IMR-90 (cell line): ENCODE measurements around the gene PCSK6. TPM values are rescaled to one million over a fixed set of nuclear protein-coding genes. Genes with fewer than 3 reads are reported as not detected.

Experiments
- polyA plus RNA-seq, 3 experiments: library from polyadenylated mRNA; depleted of rRNA; stranded (reverse); fragments of >200 nt; gene quantifications; 2 replicates each; pipeline ENCODE4 v1.2.3, GENCODE V29; 2012; ENCODE audit warnings: low replicate concordance in 1 of 3
- total RNA-seq: library from RNA; depleted of rRNA; stranded (reverse); fragments of >200 nt; gene quantifications from 2 replicates; pipeline ENCODE4 v1.2.3, GENCODE V29; 2012; rRNA removed
- TF ChIP-seq, protein P1 (sequence below): conservative IDR thresholded peaks from 2 replicates; pipeline ENCODE4 v1.5.1; 2012; ENCODE audit warnings: mild to moderate bottlenecking, low read depth, low read length, improper control_type of control experiment

Gene PCSK6
- total and polyA plus RNA-seq, 2 of the 4 experiments (the other 2 are of a cell fraction) = not detected

- TF ChIP-seq, protein P1, sequence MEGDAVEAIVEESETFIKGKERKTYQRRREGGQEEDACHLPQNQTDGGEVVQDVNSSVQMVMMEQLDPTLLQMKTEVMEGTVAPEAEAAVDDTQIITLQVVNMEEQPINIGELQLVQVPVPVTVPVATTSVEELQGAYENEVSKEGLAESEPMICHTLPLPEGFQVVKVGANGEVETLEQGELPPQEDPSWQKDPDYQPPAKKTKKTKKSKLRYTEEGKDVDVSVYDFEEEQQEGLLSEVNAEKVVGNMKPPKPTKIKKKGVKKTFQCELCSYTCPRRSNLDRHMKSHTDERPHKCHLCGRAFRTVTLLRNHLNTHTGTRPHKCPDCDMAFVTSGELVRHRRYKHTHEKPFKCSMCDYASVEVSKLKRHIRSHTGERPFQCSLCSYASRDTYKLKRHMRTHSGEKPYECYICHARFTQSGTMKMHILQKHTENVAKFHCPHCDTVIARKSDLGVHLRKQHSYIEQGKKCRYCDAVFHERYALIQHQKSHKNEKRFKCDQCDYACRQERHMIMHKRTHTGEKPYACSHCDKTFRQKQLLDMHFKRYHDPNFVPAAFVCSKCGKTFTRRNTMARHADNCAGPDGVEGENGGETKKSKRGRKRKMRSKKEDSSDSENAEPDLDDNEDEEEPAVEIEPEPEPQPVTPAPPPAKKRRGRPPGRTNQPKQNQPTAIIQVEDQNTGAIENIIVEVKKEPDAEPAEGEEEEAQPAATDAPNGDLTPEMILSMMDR = no peak
These were observed 235.1 kb downstream of the PCSK6 start (continued) for GRCh38 chr15:101254157-101255050.

Other genes with a start within 250 kb of the PCSK6 start
- gene CHSY1, start 237.7 kb downstream of the PCSK6 start, total RNA-seq = 53.2 and 55.3 TPM in 2 replicates
- 40.5 and 40.9 TPM in 2 replicates for gene CHSY1, start 237.7 kb downstream of the PCSK6 start, polyA plus RNA-seq (2012; rRNA removed)
- gene SELENOS, start 212.2 kb downstream of the PCSK6 start, total RNA-seq = 39.8 and 67.5 TPM in 2 replicates
- 73.9 and 77.1 TPM in 2 replicates for gene SELENOS, start 212.2 kb downstream of the PCSK6 start, polyA plus RNA-seq (2012; rRNA removed)
- gene SNRPA1, start 194.5 kb downstream of the PCSK6 start, total RNA-seq = 37.1 and 47.5 TPM in 2 replicates
- gene SNRPA1, start 194.5 kb downstream of the PCSK6 start, polyA plus RNA-seq (2012; rRNA removed) = 75.8 and 79.9 TPM in 2 replicates
- 27.4 and 30.6 TPM in 2 replicates for gene TM2D3, start 162.7 kb upstream of the PCSK6 start, total RNA-seq
- gene TM2D3, start 162.7 kb upstream of the PCSK6 start, polyA plus RNA-seq (2012; rRNA removed) = 34.5 and 35.5 TPM in 2 replicates
- gene TARS3, start 234.8 kb upstream of the PCSK6 start, total RNA-seq = 9.3 and 10.0 TPM in 2 replicates
- 2.9 and 3.4 TPM in 2 replicates for gene TARS3, start 234.8 kb upstream of the PCSK6 start, polyA plus RNA-seq (2012; rRNA removed)